ENCODE results near the gene PPARD.

PPARD gene

DNA sequence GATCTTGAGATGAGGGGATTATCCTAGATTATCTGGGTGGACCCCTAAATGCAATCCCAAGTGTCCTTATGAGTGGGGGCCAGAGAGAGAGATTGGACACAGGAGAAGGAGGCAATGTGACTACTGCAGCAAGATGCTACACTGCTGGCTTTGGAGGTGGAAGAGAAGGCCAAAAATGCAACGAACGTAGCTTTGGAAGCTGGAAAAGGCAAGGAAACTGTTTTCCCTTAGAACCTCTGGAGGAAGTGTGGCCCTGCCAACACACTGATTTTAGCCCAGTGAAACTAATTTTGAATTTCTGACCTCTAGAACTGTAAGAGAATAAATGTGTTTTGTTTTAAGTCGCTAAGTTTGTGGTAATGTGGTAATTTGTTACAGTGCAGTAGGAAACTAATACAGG, 15.7 kb downstream of the PPARD start:
- no peak for DNase-seq

DNA sequence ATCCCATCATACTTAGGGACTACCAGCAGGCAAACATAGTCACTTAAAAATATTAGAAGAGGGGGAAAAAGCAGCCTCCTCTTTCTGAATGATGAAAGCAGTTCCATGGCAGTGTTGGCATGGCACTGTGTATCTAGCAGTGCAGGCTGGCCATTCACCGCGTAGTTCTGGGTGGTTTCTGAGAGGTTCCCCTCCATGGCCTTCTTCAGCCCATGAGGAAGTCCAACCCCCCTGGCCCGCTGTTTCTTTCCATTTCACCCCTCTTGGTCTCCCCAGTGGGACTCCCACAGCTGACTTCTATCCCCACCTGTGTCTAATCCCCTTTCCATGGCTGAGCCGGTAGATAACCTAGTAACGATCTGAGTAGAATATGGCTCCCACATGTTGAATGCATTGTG, 17.0 kb downstream of the PPARD start:
- DNase-seq = no peak

DNA sequence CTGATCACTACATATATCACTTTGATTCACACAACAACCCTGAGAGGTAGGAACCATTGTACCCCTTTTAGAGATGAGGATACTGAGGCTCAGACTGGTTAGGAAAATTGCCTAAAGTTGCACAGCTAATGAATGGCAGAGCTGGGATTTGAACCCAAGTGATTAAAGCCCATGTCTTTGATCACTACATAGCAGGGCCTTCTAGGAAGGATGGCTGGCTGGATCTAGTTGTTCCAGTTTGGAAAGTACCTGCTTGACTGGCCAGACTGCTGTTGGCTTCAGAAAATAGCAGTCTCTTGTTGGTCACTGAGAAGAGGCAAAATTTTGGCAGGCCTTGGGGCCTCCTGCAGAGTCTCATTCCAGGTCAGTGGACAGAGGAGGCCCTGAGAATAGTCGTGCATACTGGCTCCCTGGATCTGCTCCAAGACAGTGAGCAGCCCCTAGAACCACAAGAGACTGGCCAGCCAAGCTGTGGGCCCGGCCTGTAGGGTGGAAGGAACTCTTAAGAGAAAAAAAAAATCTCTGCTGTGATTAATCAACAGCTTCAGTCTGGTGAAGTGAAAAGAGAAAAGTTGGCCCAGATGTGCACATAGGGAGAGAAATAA, 17.5 kb downstream of the PPARD start:
- DNase-seq = no peak

DNA sequence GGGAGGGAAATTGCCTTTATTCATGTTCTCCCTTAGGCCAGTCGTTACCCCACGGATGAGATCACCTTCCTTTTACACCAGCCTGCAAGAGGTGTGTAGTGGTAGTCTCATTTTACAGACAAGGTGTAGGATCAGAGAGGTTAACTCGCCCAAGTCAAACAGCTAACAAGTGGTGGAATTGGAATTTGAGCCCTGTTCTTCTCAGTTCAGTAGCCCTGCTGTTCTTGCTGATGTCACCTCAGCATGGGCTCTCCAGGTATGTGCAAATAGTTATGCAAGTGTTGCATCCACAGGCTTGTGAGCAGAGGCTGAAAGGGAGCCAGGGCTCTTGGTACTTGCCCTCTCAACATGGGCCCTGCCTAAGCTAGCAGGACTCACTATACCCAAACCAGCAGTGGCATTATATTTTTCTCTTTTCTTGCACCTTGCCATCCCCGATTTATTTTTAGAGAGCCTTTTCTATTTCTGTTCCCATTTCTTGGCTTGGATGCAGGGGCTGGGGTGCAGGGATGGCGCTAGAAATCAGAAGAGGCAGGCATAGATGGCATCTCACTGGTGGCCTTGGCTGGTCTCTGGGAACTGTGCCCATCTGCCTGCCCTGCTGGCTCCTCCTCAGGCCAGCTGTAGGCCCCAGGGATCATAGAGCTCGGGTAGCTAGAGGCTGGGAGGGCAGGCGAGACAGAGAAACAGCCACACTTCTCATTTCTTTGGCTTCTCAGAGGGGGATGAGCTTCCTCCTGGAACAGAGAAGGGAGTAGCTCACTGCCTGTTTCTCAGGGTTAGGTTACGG, 18.2 kb downstream of the PPARD start:
- DNase-seq = peak; percentile 82

DNA sequence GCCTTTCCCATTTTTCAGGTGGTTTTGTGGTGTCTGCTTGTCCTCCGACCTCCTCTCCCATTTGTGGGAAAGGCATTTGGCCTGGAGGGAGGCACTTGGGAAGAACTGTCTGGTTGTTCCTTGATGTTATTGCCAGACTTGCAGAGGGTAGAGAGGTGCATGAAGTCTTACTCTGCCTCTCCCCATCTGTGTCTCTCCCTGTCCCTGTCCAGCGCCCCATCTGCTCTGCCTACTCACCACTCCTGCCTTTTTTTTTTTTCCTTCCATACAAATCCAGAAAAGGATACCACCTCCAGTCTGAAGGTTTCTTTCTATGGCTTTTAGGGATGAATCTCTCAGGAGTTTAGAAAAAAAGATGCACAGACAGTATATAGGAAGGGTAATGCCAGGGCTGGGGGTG, 19.8 kb downstream of the PPARD start:
- DNase-seq = no peak

DNA sequence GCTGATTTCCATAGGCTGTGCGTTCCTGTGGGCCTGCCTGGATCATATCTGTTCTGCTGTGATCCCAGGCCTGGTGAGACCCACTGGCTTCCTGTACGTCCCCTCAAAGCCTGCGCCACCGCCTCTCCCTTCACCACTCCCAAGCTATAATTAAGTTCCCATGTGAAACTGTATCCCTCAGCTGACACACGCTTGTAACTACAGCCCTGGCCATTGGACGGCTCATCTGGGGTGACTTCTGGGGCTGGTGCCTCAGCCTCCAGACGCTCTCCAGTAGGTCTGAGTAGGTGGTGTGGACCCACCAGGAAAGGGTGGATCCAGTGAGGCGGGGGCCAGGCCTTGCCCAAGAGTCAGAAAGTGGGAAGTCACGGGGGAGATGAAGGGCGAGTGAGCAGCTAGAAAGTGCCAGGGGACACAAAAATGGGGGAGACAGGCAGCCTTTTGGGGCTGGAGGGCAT, 21.0 kb downstream of the PPARD start:
- no peak for DNase-seq

DNA sequence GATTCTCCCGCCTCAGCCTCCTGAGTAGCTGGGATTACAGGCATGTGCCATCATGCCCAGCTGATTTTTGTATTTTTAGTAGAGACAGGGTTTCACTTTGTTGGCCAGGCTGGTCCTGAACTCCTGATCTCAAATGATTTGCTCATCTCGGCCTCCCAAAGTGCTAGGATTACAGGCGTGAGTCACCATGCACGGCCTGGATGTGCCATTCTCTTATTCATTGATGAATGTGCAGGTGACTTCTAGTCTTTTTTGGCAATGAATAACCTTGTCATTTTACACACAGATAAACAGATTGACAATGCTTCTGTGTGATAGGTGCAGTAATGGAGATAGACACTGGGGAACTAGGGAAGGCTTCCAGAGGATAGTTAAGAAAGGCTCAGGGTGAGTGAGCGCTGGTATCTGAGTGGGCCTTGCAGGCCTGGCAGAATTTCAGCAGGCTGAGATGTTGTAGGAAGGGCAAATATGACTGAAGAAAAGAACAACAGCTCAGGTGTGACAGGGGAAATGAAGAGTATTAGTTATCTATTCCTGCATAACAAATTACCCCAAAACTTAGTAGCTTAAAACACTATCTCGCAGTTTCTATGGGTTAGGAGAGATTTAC, 23.3 kb downstream of the PPARD start:
- DNase-seq = no peak

DNA sequence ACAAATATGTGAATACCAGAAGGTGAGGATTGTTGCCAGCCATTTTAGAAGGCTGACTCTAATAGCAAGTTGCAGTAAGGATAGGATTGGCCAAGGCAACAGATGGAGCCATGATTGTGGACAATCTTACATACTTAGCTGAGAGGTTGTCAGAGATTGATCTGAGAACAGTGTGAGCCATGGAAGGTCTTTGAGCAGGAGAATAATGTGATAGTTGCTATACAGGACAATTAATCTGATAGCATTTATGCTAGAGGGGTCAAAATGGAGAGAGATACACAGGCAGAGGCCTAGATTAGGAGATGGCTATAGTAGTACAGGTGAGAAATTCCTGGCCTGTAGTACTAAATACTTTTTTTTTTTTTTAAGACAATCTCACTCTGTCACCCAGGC, 23.8 kb downstream of the PPARD start:
- no peak for DNase-seq

DNA sequence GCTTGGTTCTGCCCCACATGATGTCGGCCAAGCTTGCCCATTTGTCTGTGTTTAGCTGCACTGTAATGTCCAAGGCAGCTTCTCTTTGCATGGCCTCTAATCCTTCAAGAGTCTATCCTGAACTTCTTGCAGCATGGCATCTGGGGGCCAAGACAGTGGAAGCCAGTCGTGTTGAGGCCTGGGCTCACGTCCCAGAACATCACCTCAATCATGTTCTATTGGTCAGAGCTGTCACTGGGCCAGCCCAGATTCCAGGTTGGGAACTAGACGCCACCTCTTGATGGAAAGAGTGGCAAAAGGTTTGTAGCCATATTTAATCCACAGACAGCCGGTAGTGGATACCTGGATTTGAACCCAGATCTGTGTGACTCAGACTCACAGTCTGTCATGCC, 25.3 kb downstream of the PPARD start:
- DNase-seq = no peak

DNA sequence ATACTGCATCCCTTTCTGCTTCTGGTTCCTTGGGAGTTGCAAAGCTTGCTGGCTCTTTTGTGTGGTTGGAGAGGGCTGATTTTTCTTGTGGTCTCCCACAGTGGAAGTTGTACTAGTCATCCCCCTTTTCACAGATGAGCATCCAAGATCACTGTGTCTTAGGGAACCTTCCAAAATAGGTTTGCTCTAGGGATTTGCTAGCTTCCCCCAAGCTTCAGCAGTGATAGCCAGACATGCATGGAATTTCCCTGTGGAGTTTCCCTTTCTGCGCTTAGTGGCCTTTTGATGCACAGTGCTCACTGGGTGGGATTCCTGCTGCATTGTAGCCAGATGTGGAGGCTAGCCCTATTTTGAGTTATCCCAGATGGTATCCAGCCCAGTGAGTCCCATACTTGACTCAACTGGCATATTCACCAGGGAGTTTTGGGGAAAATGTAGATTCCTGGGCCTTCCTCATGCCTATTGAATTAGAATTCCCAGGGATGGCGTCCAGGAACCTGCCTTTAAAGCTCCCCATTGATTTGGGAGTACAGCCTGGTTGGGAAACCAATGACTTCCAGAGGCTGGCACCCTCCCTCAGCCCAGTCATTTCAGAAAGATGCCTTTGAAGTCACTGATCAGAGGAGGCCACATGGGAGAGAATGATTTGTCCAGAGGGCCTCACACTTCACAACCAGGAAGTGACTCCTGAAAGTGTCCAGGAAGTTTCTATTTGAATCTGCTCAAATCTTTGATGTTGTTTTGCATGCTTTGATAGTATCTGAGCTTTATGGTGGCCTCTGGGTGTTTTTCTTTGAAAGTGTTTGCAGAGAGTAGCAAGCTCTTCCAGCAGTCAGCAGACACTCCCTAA, 25.9 kb downstream of the PPARD start:
- DNase-seq = no peak

DNA sequence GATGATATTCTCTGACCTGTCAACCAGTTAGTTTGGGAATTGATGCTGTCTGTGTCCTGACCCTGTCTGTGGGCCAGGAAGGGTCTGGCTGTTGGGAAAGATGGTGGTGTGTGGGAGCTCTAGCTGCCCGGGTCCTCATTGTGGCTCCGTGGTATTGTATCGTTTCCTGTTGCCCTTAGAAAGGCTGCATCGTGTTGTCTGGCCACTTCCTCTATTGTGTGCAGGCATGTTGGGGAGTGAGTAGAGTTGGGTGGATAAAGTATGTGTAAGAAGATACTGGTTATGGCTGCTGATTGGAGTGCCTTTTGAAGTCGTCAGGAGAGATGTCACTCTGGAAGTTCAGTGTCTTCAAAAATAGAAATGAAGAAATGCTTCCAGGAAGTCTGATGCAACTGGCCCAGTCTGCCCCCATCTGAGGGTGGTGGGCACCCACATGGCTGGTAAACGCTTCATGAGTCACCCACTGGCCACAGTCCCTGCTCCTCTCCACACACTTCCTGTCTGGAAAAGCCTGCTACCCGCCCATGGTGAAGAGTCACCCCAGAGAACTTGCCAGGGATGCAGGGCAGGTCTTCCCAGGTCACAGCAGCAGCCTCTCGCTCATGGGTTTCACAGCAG, 27.9 kb downstream of the PPARD start:
- no peak for DNase-seq

DNA sequence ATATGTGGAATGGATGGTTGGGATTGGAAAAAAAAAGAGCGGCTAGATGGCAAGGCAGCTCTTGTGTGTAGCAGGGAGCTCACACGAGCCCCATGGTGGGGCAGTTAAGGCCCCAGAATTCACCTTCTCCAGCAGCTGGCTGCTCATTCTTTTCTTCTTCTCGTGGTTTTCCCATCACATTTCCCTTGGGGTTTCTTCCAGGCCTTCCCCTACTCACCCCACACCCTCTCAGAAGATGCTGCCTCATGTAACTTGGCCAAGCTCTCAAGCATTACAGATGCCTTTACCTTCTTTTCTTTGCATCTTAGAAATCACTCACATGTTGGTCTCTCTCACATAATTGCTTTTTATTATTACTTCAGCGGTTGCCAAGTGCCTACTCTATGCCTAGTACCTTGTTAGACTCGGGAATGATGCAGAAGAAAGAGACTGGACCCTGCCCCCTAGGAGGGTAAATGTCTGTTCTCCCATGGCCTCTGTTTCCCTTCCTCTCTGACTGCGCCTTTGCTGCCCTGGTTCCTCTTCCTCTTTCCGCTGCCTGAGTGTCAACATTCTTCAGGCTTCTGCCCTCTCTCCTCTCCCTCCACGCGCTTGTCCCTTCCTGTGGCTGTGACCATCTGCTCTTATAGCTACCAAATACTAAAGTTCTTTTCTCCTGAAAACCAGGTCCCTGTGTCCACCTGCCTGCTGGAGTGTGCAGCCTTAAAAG, 28.6 kb downstream of the PPARD start:
- DNase-seq = no peak

DNA sequence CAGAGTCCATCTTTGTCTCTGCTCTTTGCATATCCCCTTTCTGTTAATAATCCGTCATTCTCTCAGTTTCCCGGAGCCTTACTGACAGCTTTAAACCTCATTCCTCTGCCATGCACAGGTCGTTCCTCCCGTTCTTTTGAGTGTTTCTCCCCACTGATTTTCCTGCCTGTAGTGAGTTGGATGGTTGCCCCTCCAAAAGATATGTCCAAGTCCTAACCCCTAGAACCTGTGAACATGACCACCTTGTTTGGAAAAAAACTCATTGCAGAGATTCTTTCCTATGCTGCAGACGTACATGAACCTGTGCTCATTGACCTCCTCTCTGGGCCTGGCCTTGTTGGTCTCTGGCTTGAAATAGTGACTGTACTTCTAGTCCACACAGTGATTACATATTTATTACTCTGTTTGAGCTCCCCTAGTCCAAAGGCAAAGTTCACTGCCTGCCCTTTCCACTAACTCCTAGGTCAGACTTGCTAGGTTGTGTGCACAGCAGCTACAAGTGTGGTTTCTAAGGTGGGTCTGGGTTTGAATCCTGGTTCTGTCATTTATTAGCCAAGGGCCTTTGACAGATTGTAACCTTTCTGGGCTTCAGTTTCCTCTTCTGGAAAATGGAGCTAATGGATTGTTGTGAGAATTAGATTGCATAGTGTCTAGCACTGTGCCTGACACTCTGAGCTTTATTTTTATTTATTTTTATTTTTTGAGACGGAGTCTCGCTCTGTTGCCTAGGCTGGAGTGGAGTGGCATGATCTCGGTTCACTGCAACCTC, 29.3 kb downstream of the PPARD start:
- DNase-seq = no peak

DNA sequence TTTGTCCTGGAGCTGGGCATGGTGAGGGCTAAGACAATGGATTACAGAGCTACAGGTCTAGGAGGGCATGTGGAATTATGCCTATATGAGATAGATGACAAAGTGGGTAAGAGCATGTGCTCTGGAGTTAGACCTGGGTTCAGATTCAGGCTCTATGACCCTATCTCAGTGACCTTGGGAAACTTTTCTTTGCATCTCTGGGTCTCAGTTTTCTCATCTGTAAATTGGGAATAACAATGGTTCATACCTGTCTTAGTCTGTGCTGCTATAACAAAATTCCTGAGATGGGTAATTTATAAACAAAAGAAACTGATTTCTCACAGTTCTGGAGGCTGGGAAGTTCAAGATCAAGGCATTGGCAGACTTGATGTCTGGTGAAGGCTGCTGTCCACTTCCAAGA, 30.3 kb downstream of the PPARD start:
- DNase-seq = no peak

DNA sequence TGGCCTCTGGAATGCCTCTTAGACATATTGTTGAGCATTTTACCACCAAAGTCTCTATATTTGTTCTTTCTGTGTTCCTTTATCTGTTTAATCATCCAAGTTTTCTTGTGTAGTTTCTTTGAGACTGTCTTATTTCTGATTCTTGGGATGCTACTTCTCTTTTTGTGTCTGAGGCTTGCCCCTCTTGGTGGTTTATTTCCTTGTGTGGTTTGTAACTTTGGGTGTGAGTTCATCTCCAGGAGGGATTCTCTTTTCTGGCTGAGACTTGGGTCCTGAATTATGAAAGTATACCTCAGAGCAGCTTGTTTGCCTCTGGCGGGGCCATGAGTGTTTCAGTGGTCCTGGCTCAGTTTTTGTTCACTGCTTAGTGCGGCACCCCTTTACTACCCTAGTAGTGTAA, 33.9 kb downstream of the PPARD start:
- no peak for DNase-seq

DNA sequence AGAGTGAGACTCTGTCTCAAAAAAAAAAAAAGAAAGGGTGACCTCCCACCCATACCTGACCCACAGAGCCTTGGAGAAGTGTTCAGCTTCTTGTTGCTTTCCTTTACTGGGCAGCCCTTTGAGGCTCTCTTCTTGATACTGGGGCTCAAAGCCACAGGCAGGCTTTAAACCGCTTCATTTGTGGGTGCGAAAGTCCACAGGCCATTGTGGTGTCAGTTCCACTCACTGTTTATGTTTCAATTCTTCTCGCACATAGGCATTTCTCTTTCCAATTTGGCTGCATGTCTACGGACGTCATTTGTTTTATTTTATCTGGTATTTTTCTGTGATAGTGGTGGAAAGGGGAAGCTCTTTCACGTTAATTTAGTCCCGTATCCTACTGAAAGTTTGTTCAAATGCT, 34.6 kb downstream of the PPARD start:
- DNase-seq = no peak

DNA sequence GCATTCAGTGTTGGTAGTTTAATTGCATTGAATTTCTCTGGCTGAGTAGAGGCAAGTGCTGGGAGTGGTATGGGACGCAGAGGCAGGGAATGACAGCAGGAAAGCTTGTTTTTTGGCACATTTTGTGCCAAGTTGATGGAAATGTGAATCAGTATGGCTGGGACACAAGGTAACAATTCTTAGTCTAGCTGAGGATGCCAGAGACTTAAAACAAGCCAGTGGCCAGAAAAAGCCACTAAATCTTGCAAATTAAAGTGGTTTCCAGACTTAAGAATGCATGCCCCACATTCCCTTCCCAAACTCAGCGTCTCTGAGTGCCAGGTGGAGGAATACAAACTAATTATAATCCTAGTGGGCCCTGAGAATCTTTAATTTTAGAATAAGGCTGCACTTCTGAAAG, 35.9 kb downstream of the PPARD start:
- DNase-seq = no peak

DNA sequence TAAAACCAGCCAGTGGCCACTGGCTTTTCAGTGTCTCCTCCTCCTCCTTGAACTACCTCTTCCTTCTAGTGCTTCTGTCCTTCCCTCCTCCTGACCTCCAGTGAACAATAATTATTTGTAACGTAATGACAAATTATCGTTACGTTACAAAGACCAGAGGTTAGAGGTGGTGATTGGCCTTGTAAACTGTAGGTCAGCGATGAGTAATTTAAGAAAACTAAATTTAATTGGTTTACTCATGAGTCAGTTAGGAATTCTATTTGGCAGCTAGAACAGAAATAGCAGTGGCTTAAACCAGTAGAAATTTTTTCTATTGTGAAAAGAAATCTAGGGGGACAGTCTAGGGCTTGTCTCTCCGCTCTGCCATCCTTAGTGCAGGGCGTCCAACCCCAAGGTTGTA, 38.8 kb downstream of the PPARD start:
- DNase-seq = no peak

DNA sequence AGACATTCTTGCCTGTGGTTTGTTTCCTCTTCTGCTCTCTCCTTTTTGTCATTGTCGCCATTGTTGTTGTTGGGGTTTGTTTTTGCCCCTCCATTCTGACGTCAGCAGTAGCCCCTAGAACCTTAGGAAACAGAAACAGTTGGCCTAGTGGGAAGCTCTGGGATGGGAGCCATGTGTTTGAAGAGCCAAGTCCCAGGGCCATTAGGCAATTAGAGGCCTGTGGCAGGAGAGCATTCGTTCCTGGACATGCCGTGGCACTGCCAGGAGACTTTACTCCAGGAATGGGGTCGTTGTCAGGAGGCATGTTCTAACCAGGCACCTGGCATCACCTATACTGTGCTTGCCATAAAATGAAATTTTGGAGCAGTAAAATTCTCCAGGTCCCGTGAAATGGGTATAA, 39.7 kb downstream of the PPARD start:
- DNase-seq = no peak

DNA sequence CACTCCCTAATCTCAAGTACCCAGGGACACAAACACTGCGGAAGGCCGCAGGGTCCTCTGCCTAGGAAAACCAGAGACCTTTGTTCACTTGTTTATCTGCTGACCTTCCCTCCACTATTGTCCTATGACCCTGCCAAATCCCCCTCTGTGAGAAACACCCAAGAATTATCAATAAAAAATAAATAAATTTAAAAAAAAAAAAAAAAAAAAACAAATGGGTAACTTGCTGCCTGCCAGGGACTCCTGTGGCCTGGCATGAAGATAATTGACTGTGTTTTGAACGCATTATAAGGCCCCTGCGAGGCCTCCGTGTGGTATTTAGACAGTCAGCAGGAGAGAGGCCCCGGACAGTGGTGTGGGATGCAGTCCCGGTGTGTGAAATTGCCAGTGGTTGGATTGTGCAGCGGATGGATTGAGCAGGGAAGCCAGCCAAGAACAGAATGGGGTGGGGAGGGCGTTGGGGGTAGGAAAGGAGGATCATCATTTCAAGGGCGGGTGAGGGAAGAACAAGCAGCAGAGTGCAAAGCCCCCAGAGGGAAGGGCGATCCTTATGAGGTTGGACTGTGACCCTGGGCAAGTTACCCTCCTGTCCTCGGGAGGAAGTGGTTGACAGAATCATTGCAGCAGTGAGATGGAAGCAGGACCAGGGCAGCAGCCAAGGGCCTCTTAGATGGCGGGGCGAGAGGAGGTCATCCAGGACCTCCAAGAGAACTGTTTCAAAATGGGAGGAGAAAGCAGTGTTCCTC, 43.3 kb downstream of the PPARD start:
- DNase-seq = no peak

DNA sequence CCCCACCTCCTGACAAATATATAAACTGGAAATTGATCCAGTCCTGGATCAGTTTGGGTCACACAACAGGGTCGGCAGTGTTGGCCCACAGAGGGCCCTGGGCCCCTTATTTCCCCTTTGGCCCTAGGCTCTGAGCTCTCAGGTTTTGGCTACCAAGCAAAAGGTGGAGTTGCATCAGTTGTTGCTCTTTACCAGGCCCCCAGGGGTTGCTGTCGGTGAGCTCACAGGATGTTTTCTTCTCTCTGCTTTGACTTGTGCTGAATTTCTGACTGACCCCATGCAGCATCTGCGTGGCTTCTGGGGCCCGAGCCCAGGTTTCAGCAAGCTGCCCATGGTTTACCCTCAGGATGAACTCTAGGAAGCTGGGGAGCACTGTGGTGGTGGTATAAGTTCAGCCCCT, 44.6 kb downstream of the PPARD start:
- DNase-seq = no peak

Data from NCI-H2029 (cell line).